ENCODE data around the gene COL18A1.

DNA sequence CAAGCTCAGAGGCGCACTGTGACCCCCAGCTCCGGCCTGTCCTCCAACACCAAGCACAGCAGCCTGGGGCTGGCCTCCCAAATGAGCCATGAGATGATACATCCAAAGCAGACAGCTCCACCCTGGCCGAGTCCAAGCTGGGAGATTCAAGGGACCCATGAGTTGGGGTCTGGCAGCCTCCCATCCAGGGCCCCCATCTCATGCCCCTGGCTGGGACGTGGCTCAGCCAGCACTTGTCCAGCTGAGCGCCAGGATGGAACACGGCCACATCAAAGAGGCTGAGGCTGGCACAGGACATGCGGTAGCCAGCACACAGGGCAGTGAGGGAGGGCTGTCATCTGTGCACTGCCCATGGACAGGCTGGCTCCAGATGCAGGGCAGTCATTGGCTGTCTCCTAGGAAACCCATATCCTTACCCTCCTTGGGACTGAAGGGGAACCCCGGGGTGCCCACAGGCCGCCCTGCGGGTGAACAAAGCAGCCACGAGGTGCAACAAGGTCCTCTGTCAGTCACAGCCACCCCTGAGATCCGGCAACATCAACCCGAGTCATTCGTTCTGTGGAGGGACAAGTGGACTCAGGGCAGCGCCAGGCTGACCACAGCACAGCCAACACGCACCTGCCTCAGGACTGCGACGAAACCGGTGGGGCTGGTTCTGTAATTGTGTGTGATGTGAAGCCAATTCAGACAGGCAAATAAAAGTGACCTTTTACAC lies 108.2 kb downstream of the COL18A1 start:
- TF ChIP-seq CTCF (IDR thresholded peaks at IDR 0.05; ENCODE audit: low read depth, low read length) (no peak), POLR2A (IDR thresholded peaks at IDR 0.05; ENCODE audit: extremely low read depth, insufficient read length) (no peak)

All from NB4 (cell line).